ENCODE measurements around the gene ITCH. TPM values are rescaled to one million over a fixed set of nuclear protein-coding genes. Genes with fewer than 3 reads are reported as not detected.

ITCH gene
- total RNA-seq, 6 experiments from 2014 or later, result 55.0 to 63.3 (median 59.1) TPM

DNA sequence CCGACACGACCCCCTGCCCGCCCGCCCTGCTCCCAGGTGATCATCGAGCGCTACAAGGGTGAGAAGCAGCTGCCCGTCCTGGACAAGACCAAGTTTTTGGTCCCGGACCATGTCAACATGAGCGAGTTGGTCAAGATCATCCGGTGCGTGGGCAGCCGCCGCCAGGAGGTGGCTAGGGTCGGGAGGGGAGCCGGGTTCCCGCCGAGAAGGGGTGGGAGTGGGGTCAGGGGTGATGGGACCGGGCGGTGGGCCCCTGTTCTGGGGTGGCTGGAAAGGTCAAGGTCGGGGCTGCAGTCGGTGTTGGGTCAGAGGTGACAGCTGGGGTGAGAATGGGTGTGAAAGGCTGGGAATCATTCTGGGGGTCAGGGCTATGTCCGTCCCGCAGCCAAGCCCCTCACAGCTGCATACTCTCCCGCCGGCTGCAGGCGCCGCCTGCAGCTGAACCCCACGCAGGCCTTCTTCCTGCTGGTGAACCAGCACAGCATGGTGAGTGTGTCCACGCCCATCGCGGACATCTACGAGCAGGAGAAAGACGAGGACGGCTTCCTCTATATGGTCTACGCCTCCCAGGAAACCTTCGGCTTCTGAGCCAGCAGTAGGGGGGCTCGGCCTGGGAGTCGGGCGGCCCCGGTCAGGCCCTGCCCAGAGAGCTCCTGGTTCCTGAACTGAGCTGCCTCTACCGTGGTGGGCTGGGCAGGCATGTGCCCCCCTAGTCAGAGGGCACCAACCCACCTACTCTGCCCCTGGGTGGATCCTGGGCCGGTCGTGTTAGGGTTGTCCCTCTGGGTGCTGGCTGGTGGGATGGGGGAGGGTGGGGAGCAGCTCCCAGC, 196.5 kb downstream of the ITCH start:
- H3K9me3 Mint-ChIP-seq, result no peaks in the 10 kb centered on the region
- H3K27ac Mint-ChIP-seq, result peak overlapping the region; percentile 58; the same call in 1 of the 2 replicates
- peaks cover 1% of the 10 kb centered on the region; the same call in 1 of the 2 replicates for H3K27me3 Mint-ChIP-seq (ENCODE audit: insufficient read depth)
- DNase-seq, result no peak
- peaks cover 12% of the 10 kb centered on the region for H3K4me1 Mint-ChIP-seq (ENCODE audit: low read depth)
- TF ChIP-seq, protein P1, sequence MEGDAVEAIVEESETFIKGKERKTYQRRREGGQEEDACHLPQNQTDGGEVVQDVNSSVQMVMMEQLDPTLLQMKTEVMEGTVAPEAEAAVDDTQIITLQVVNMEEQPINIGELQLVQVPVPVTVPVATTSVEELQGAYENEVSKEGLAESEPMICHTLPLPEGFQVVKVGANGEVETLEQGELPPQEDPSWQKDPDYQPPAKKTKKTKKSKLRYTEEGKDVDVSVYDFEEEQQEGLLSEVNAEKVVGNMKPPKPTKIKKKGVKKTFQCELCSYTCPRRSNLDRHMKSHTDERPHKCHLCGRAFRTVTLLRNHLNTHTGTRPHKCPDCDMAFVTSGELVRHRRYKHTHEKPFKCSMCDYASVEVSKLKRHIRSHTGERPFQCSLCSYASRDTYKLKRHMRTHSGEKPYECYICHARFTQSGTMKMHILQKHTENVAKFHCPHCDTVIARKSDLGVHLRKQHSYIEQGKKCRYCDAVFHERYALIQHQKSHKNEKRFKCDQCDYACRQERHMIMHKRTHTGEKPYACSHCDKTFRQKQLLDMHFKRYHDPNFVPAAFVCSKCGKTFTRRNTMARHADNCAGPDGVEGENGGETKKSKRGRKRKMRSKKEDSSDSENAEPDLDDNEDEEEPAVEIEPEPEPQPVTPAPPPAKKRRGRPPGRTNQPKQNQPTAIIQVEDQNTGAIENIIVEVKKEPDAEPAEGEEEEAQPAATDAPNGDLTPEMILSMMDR (IDR thresholded peaks at IDR 0.05), result no peak
- H3K4me3 Mint-ChIP-seq, result peak overlapping the region; percentile 56
- H3K36me3 Mint-ChIP-seq (ENCODE audit: low read depth), result no peaks in the 10 kb centered on the region

DNA sequence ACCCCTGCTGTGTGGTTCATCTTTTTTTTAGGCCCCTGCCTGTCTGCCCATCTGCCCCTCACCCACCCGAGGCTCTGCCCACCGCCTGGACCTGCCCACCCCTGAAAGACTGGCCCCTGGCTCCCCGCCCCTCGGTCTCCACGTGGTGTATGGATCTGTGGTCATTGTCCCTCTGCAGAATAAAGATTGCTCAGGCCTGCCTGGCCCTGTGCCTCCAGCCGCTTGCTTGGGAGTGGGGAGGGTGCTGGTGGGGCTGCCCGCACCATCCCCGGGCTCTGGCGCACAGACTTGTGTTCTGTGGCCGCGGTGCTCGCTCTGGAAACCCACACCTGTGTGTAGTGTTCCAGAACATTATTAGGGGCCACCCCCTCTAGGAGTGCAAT, 197.1 kb downstream of the ITCH start:
- no peak overlapping the region for H3K27ac Mint-ChIP-seq
- TF ChIP-seq, protein P1 (IDR thresholded peaks at IDR 0.05), result no peak
- no peaks in the 10 kb centered on the region for H3K9me3 Mint-ChIP-seq
- H3K4me1 Mint-ChIP-seq (ENCODE audit: low read depth), result peaks cover 12% of the 10 kb centered on the region
- 0 out of 2 replicates have a peak overlapping the region, but pooled peaks have one; percentile 56 for H3K4me3 Mint-ChIP-seq
- no peaks in the 10 kb centered on the region; the same call in 1 of the 2 replicates for H3K27me3 Mint-ChIP-seq (ENCODE audit: insufficient read depth)
- H3K36me3 Mint-ChIP-seq (ENCODE audit: low read depth), result no peaks in the 10 kb centered on the region
- DNase-seq, result no peak

DNA sequence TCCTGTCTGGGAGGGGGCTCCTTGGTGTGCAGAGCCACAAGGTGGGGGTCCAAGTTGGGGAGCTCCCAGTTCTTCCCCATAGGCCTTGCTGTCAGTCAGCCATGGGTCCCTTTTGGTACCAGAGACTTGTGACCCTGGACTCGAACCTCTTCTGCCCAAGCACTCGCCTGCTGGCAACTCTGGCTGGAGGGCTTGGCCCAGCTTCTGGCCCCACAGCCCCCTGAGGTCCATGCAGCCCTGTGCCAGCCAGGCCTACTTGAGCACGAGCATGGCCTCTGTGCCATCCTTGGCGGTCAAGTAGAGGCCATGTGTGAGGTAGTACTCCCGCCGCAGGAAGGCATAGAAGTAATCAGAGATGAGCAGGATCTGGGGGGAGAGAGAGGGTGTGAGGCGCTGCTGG, 197.5 kb downstream of the ITCH start:
- no peak overlapping the region for H3K27ac Mint-ChIP-seq
- no peak overlapping the region for H3K4me3 Mint-ChIP-seq
- no peak for DNase-seq
- H3K36me3 Mint-ChIP-seq (ENCODE audit: low read depth), result no peaks in the 10 kb centered on the region
- H3K27me3 Mint-ChIP-seq (ENCODE audit: insufficient read depth), result no peaks in the 10 kb centered on the region; the same call in 1 of the 2 replicates
- TF ChIP-seq, protein P1 (IDR thresholded peaks at IDR 0.05), result no peak
- no peaks in the 10 kb centered on the region for H3K9me3 Mint-ChIP-seq
- H3K4me1 Mint-ChIP-seq (ENCODE audit: low read depth), result peaks cover 12% of the 10 kb centered on the region

Small RNA genes lying within 50 kb of the gene (microRNA-seq; reads per million reads assigned to microRNA genes)
- gene MIR644A, result not detected

Other genes with a start within 250 kb of the ITCH start
- gene ASIP, start 121.8 kb upstream of the ITCH start, total RNA-seq (2021; fragmentation: NEBNext Ultra II Directional; extraction: Animal tissue kit (Norgen Biotek cat#: 25700)), result not detected
- 100 to 1,000 TPM; 104 to 150 (median 109) TPM for gene AHCY, start 59.9 kb upstream of the ITCH start, total RNA-seq (2021; fragmentation: NEBNext Ultra II Directional; extraction: Animal tissue kit (Norgen Biotek cat#: 25700))
- 100 to 1,000 TPM; 194 to 277 (median 223) TPM for gene DYNLRB1, start 153.1 kb downstream of the ITCH start, total RNA-seq (2021; fragmentation: NEBNext Ultra II Directional; extraction: Animal tissue kit (Norgen Biotek cat#: 25700))
- gene MAP1LC3A, start 195.4 kb downstream of the ITCH start, total RNA-seq (2021; fragmentation: NEBNext Ultra II Directional; extraction: Animal tissue kit (Norgen Biotek cat#: 25700)), result 10 to 100 TPM; 20.2 to 34.6 (median 23.9) TPM